GM12892 (cell line): ENCODE measurements around the gene NPAS2.

ENCODE experiments used
- POLR2A ChIP-seq: IDR thresholded peaks from 2 replicates; pipeline ENCODE4 v1.6.1; 2011; ENCODE audit warnings: low read depth, low read length, control low read depth
- POLR2AphosphoS5 ChIP-seq: IDR thresholded peaks from 2 replicates; pipeline ENCODE4 v1.6.1; 2011; ENCODE audit warnings: low read depth, low read length, control low read depth

DNA sequence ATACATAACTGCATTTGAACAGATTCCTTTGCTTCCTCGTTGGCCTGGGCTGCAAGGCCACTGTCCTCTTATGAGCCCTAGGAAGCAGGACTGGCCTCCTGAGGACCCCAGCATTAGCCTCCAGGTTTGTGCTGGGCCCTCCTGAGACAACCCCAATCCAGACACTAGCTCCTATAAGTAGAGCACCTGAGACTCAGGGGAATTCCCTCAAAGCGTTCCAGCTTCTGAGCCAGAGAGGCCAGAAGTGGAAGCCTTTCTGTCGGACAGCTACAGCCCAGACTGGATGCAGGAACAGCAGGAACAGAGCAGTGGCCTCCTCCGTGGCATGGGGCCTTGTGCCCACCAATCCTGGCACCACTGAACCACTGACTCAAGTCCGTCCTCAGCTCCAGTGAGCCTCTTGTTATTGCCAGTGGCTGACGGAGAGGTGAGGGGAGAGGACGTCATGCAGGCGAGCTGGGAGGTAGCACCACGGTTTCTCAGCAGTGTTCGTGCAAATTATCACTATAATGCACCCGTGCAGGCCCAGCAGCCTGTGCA lies 67.2 kb downstream of the NPAS2 start:
- TF ChIP-seq POLR2A (no peak), POLR2AphosphoS5 (no peak)
